Astrocyte (in vitro differentiated cells and primary cell): ENCODE measurements around the gene AGPAT1.

Experiments used
- EZH2 ChIP-seq: IDR thresholded peaks from 2 replicates; pipeline ENCODE4 v1.6.1; 2012; ENCODE audit warnings: mild to moderate bottlenecking, low read length, inconsistent platforms; ENCODE audit not compliant: insufficient read depth
- TF ChIP-seq, protein P1 (sequence below): IDR thresholded peaks from 2 replicates; pipeline ENCODE4 v1.5.1; 2011; ENCODE audit warnings: low read depth, mild to moderate bottlenecking, inconsistent platforms, low read length, moderate library complexity; ENCODE audit not compliant: insufficient read depth

GRCh38 chr6:32137454-32137853, 38.4 kb downstream of the AGPAT1 start:
- TF ChIP-seq, protein P1, sequence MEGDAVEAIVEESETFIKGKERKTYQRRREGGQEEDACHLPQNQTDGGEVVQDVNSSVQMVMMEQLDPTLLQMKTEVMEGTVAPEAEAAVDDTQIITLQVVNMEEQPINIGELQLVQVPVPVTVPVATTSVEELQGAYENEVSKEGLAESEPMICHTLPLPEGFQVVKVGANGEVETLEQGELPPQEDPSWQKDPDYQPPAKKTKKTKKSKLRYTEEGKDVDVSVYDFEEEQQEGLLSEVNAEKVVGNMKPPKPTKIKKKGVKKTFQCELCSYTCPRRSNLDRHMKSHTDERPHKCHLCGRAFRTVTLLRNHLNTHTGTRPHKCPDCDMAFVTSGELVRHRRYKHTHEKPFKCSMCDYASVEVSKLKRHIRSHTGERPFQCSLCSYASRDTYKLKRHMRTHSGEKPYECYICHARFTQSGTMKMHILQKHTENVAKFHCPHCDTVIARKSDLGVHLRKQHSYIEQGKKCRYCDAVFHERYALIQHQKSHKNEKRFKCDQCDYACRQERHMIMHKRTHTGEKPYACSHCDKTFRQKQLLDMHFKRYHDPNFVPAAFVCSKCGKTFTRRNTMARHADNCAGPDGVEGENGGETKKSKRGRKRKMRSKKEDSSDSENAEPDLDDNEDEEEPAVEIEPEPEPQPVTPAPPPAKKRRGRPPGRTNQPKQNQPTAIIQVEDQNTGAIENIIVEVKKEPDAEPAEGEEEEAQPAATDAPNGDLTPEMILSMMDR: no peak
- no peak for TF ChIP-seq EZH2
